GM19351 (cell line): ENCODE data around the gene KRTAP6-1.

Experiments
- ATAC-seq: cut with Tn5 transposase; IDR thresholded peaks from one replicate; pipeline ENCODE4 v1.9.1; 2021; ENCODE audit warnings: mild to moderate bottlenecking, moderate library complexity; ENCODE audit not compliant: unreplicated experiment

KRTAP6-1 gene

GRCh38 chr21:30579346-30579745 lies 34.4 kb downstream of the KRTAP6-1 start:
- ATAC-seq: no peak

- no peak for ATAC-seq
Observed at GRCh38 chr21:30577766-30578165, 36.0 kb downstream of the KRTAP6-1 start.

- no peak for ATAC-seq
Observed at GRCh38 chr21:30567617-30568016, 46.1 kb downstream of the KRTAP6-1 start.

GRCh38 chr21:30563630-30564029 lies 50.1 kb downstream of the KRTAP6-1 start:
- ATAC-seq: no peak
